GM19238 (cell line): ENCODE data around the gene EXOC6.

ENCODE experiments used
- DNase-seq: peaks from one replicate; pipeline ENCODE4 v3.0.0; 2011; ENCODE audit warnings: low spot score; ENCODE audit not compliant: insufficient read length

Gene EXOC6

GRCh38 chr10:93063977-93064660 lies 215.8 kb downstream of the EXOC6 start:
- no peak for DNase-seq

GRCh38 chr10:93064874-93065660 lies 216.7 kb downstream of the EXOC6 start:
- no peak for DNase-seq

- no peak for DNase-seq
Observed at GRCh38 chr10:93065675-93066543, 217.6 kb downstream of the EXOC6 start.

GRCh38 chr10:93066544-93066913 lies 218.2 kb downstream of the EXOC6 start:
- no peak for DNase-seq

- no peak for DNase-seq
Observed at GRCh38 chr10:93067443-93068365, 219.4 kb downstream of the EXOC6 start.

- DNase-seq = no peak
Observed at GRCh38 chr10:93068411-93069244, 220.3 kb downstream of the EXOC6 start.

- no peak for DNase-seq
Observed at GRCh38 chr10:93069245-93069561, 220.9 kb downstream of the EXOC6 start.

- DNase-seq = no peak
Observed at GRCh38 chr10:93070378-93071176, 222.3 kb downstream of the EXOC6 start.

GRCh38 chr10:93071177-93071472 lies 222.8 kb downstream of the EXOC6 start:
- DNase-seq = no peak

- DNase-seq = no peak
Observed at GRCh38 chr10:93071674-93072224, 223.4 kb downstream of the EXOC6 start.

GRCh38 chr10:93072225-93072712 lies 223.9 kb downstream of the EXOC6 start:
- DNase-seq = no peak

GRCh38 chr10:93072713-93073538 lies 224.6 kb downstream of the EXOC6 start:
- DNase-seq = no peak

GRCh38 chr10:93073539-93074146 lies 225.3 kb downstream of the EXOC6 start, which contains the start of gene CYP26A1:
Gene CYP26A1 (plus strand): TSS chr10:93073893. CDS start chr10:93073935, 42 bp downstream.
- DNase-seq = no peak

GRCh38 chr10:93074147-93074596 lies 225.9 kb downstream of the EXOC6 start:
- no peak for DNase-seq

GRCh38 chr10:93074597-93075368 lies 226.5 kb downstream of the EXOC6 start:
- no peak for DNase-seq

- DNase-seq = no peak
Observed at GRCh38 chr10:93075369-93076221, 227.3 kb downstream of the EXOC6 start.
